HG02852 (cell line): Measurements from ENCODE around the gene WSCD1.

ENCODE experiments used
- ATAC-seq: cut with Tn5 transposase; IDR thresholded peaks from one replicate; pipeline ENCODE4 v1.9.1; 2021; ENCODE audit warnings: mild to moderate bottlenecking, moderate library complexity; ENCODE audit not compliant: unreplicated experiment

The WSCD1 gene

GRCh38 chr17:6069539-6070429 lies at the start of gene WSCD1:
TSS of gene WSCD1 (plus strand) at chr17:6070379. CDS start at chr17:6080659, 10,280 bp downstream.
- no peak for ATAC-seq

DNA sequence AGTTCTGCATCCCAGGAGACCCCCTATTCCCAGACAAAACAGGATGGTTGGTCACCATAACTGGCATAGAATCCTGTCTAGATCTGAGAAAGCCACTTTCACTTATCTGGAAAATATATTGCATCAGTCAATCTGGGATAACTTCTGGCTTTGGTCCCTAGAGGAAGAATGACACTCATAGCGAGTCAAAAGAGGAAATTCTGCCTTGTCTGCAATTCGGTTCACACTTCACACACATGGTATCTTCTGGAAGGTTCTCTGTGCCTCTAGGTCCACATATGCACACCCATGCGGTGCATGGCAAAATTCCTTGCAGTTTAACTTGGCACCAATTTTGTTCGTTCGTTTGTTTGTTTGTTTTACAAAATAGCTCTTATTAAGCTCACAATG lies 49.2 kb upstream of the WSCD1 start:
- no peak for ATAC-seq

- no peak for ATAC-seq
Measured at GRCh38 chr17:6021627-6022026, 48.6 kb upstream of the WSCD1 start.

DNA sequence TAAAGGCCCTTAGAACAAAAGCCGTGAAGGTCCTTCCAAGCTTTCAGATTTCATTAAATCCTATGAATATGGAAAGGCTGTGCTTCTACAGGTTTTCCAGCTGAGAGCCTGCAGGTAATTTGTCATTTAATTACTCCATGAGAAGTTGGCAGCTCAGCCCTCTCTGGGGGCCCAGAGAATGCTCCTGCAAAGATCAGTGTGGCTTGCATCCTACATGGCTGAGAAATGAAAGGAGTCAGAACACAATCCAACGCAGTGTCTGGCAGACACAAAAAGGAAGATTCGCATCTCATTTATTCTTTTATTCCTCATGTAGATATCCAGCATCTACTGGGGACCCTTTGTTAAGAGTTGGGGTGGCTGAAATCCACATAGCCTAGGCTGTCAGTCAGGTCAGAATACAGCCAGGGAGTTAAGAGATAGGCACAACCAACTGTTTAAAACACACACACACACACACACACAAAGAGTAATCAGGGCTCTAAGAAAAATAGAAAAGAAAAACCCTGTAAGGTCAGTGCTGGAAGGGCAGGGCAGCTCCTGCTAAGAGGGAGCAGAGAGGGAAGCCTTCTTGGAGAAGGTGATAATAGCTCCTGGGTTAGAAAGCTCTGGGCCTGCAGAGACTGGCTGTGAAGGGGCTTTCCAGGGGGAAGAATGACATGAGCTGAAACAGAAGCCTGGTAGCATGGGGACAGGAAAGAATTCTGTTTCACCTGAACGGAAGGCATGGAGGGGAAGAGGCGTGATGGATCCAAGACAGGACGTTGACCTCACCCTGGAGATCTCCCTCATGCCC lies 46.9 kb upstream of the WSCD1 start:
- no peak for ATAC-seq

GRCh38 chr17:6024576-6024975 lies 45.6 kb upstream of the WSCD1 start:
- ATAC-seq: no peak

DNA sequence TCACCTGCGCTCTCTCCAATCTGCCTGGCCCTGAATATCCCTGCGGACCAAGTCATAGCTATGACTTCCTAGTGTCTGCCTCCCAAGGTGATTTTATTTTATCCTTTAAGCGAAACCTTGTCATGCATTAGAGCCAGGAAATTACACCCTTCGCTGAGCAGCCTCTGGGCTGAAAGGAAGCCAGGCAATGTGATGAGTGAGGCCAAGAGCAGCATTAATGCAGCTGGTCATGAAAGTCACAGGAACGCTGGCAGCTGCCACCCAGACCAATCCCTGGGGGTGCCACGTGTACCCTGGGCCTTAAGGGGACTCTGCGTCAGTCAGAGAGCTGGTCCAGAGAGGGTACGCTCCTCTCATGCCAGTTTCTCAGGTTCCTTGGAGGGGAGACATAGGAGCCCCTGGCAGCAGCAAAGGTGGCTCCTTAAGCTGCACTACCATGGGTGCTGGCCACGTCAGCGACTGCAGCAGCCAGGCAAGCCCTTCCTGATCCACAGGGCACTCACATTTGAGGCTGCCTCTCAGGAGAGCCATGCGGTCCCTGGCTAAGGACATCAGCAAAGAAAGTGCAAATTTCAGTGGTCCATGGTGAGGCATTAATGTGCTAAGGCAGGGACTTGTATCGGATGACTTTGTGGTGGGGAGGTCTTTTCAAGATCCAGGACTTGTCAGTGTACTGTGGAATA lies 42.7 kb upstream of the WSCD1 start:
- no peak for ATAC-seq

DNA sequence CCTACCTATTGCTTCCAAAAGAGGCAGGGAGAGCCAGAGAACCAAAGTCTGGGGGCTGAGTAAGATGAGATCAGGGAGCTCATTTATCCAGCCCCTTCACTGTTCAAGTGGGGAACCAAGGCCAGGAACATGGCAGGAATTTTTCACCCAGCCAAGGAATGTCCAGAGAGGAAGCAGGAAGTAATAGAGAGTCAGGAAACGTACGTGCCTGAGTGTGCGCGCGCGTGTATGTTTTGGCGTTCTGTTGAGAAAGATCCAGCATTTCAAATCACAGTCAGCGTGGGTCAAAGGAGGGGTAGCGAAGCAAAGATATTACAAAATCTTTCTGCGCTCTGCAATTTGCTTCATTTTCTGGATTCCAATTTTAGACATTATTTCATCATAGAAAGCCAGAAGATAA lies 41.9 kb upstream of the WSCD1 start:
- no peak for ATAC-seq

DNA sequence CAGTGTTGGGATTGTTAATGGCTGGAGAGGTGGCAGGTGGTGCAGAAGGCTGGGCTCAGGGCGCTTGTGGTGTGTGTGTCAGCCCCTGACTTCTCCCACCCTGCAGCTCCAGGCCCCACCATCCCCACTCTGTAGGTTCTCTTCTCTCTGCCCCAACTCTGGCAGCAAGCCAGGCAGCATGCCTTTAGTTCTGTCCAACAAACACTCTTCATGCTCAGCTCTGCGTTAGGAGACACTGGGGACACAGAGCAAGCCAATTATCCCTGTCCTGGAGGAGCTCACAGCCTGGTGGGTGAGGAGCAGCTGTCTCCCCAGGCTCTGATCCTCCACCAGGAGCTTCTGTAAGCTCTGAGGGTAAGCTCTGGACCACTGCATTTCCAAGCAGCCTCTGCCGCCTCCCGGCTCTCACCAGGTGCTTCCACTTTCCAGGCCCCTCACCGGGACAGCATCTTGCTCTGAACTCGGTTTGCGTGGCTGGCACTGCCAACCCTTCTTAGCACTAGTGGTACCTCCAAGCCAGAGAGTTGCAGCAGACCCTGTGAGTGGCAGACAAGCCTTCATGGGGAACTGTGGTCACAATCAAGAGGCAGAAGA lies 34.3 kb upstream of the WSCD1 start:
- ATAC-seq: no peak

DNA sequence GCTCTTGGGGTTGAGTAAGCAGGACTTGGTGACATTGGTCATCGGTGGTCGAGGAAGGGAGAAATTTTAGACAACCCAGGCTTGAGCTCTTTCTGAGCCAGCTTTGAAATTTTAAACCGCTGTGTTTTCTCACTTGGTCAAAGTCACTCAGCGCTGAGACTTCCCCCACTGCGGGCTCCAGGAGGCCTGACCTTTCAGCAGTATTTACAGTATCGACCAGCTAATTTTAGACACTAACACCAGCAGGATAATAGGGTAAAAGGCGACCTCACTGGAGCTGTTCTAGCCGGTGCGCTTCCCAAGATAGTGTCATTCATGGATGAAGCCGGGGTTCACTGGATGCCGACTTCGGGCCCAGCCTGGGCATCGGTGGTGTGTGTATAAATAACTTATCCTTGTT lies 29.7 kb upstream of the WSCD1 start:
- no peak for ATAC-seq

- ATAC-seq: no peak
Measured at GRCh38 chr17:6041246-6041645, 28.9 kb upstream of the WSCD1 start.

DNA sequence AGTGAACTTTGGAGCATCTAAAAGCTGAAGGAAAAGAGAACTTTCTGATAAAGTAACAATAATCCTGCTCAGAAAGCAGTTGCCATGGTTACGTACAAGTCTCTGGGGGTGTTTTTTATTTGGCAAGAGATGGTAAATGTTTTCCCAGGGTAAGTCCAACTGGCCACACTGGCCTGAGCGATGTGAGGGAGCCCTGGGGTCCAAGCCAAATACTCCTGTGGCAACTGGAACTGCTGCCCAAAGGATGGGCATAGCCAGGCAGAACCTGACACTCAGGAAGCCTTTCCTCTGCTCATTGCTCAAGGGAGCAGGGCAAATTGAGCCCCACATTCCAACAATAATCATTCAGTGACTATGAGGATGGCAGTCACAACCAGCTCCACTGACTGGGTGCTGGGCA lies 26.8 kb upstream of the WSCD1 start:
- ATAC-seq: no peak

DNA sequence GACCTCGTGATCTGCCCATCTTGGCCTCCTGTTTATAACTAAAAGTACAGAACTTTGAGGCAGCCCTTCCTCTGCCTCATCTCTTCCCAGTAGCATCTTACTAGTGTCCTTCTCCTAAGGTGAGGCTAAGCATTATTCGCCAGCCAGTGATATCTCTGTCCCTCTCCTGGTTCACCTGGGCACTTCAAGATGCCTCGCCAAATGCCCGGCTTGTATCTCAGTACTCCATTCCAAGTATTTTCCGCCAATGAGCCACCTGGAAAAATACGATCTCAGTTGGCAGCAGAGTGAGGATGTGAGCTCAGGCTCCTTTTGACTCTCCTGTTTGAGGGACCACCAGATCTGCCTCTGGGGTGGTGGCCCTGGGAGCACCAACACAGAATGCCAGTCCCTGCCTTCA lies 25.9 kb upstream of the WSCD1 start:
- no peak for ATAC-seq

DNA sequence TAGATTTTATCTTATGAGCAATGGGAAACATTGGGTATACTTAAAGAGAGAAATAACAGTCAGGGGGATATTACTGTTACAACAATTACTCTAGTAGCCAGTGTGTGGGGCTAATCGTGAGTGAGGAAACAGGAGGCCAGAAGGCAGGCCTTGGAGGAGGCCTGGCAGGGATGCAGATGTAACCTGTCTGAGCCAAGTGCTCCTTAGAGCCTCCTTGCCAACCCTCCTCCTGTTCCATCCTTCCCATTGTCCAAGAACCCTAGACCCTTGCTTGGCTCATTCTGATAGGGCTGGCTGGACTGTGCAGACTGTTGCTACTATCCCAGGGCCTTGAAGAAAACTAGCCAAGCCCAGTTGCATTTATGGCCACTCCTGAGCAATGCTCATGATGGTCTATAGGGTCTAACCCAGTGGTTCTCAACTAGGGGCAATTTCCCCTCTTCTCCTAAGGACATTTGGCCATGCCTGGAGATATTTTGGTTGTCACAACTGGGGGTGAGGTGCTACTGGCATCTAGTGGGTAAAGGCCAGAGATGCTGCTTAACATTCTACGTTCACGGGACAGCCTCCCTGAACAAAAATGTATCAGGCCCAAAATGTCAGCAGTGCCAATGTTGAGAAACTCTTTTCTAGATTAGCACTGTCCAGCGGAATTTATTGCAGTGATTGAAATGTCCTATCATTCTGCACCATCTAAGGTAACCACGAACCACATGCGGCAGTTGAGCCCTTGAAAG lies 24.4 kb upstream of the WSCD1 start:
- no peak for ATAC-seq

GRCh38 chr17:6046431-6046830 lies 23.7 kb upstream of the WSCD1 start:
- no peak for ATAC-seq

- no peak for ATAC-seq
Measured at GRCh38 chr17:6046931-6047330, 23.2 kb upstream of the WSCD1 start.

DNA sequence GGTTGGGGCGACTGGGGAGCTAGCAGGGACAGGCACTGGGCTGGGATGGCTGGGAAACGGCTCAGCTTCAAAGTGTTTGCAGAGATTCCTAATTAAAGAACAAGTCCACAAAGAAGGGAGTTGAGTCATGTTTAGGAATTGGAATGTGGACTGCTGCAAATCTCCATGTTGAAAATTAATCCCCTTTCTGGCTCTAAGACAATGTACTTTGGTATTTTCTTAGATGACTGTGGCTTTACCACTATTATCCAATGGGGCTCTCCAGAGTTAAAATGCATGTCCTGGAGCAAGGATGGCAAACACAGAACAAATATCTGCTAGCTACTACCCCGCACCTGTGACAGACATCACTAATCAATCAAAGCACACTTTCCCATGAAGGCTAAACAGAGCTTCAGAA lies 22.2 kb upstream of the WSCD1 start:
- no peak for ATAC-seq

GRCh38 chr17:6048486-6048885 lies 21.7 kb upstream of the WSCD1 start:
- no peak for ATAC-seq

GRCh38 chr17:6052926-6053325 lies 17.3 kb upstream of the WSCD1 start:
- ATAC-seq: no peak

- no peak for ATAC-seq
Measured at GRCh38 chr17:6054372-6054771, 15.8 kb upstream of the WSCD1 start.

DNA sequence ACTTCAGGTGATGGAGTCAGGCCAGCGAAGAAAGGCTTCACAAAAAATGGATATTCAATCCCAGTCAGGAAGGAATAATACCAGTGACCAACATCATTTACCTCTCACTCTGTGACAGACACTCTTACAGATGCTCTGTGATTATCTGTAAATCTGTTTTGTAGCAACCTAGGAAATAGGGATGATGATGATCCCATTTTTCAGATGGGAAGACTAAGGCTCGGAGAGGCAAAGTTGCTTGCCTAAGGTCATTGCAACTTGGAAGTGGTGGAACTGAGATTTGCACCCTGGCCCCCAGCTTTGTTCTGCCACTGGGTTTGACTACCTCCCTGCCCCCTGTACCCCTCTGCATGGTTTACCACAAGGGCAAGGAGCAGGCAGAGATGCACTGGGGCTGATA lies 14.1 kb upstream of the WSCD1 start:
- no peak for ATAC-seq

GRCh38 chr17:6057562-6057961 lies 12.6 kb upstream of the WSCD1 start:
- no peak for ATAC-seq
